SK-N-SH (cell line): Measurements from ENCODE around the gene LRP6. TPM values are rescaled to one million over a fixed set of nuclear protein-coding genes. Genes with fewer than 3 reads are reported as not detected.

Source experiments
- CTCF ChIA-PET: fragments of 300-600, 350-600 bp; formaldehyde crosslinking; extraction: SDS; loops from one replicate; lab custom pipeline; 2021; lab: Yijun Ruan, JAX
- POLR2A ChIA-PET: fragments of 350-600 bp; sonication (Branson Sonifier 250); formaldehyde crosslinking; extraction: SDS; loops from one replicate; lab custom pipeline; 2020; ENCODE audit warnings: antibody characterized with exemption, inconsistent platforms; lab: Yijun Ruan, JAX
- DNase-seq: peaks from one replicate; pipeline ENCODE4 v3.0.0; 2012
- H2AFZ ChIP-seq: fragments of 200-600 bp; sonication (generic); 2 replicates; pipeline ENCODE4 v1.8.1; 2016; ENCODE audit warnings: antibody characterized with exemption, mild to moderate bottlenecking, low read depth
- H3F3A ChIP-seq: fragments of 200-600 bp; sonication (generic); replicated peaks from 2 replicates; pipeline ENCODE3; 2016; ENCODE audit warnings: antibody characterized with exemption, mild to moderate bottlenecking; ENCODE audit not compliant: insufficient read depth
- H3K27ac ChIP-seq, 2 experiments: fragments of 200-500 bp in 1 of 2; fragments of 200-600 bp in 1 of 2; sonication (Bioruptor generic) in 1 of 2; sonication (generic), shearing (Covaris generic) in 1 of 2; 2 replicates each; pipeline versions ENCODE4 v1.5.1 to v1.6.1; 2014 to 2016; ENCODE audit warnings: low read depth in 2 of 2, inconsistent platforms in 1 of 2, low read length in 1 of 2, mild to moderate bottlenecking in 1 of 2, mixed read lengths in 1 of 2
- H3K27me3 ChIP-seq: fragments of 200-600 bp; sonication (generic), shearing (Covaris generic); 2 replicates; pipeline ENCODE4 v1.6.1; 2016; ENCODE audit warnings: mixed run types; ENCODE audit not compliant: insufficient read depth
- H3K36me3 ChIP-seq, 2 experiments: fragments of 200-500 bp in 1 of 2; fragments of 200-600 bp in 1 of 2; sonication (Bioruptor generic) in 1 of 2; sonication (generic) in 1 of 2; replicated peaks in 1 of 2; 2 replicates each; pipeline versions ENCODE3 to v1.5.1; 2014 to 2016; ENCODE audit warnings: low read length in 1 of 2, mild to moderate bottlenecking in 1 of 2; ENCODE audit not compliant: insufficient read depth in 2 of 2, control insufficient read depth in 1 of 2
- H3K4me1 ChIP-seq, 2 experiments: fragments of 200-500 bp in 1 of 2; fragments of 200-600 bp in 1 of 2; sonication (Bioruptor generic) in 1 of 2; sonication (generic), shearing (Covaris generic) in 1 of 2; 2 replicates each; pipeline versions ENCODE4 v1.5.1 to v1.6.1; 2014 to 2016; ENCODE audit warnings: low read depth in 1 of 2, low read length in 1 of 2, mixed run types in 1 of 2; ENCODE audit not compliant: insufficient read depth in 2 of 2, control insufficient read depth in 1 of 2
- H3K4me2 ChIP-seq: fragments of 200-600 bp; sonication (generic), shearing (Covaris generic); 2 replicates; pipeline ENCODE4 v1.6.1; 2017; ENCODE audit warnings: mixed run types
- H3K4me3 ChIP-seq, 2 experiments: fragments of 200-500 bp in 1 of 2; fragments of 200-600 bp in 1 of 2; sonication (Bioruptor generic) in 1 of 2; sonication (generic), shearing (Covaris generic) in 1 of 2; 2 replicates each; pipeline versions ENCODE4 v1.5.1 to v1.8.1; 2014 to 2016; ENCODE audit warnings: low read depth in 2 of 2, inconsistent platforms in 1 of 2, low read length in 1 of 2, mild to moderate bottlenecking in 1 of 2, mixed read lengths in 1 of 2, moderate library complexity in 1 of 2
- H3K79me2 ChIP-seq: fragments of 200-600 bp; sonication (generic); 2 replicates; pipeline ENCODE4 v1.8.1; 2017; ENCODE audit warnings: mild to moderate bottlenecking; ENCODE audit not compliant: insufficient read depth
- H3K9ac ChIP-seq: fragments of 200-600 bp; sonication (generic); 2 replicates; pipeline ENCODE4 v1.6.1; 2017; ENCODE audit warnings: mixed run types
- H3K9me2 ChIP-seq: fragments of 200-600 bp; sonication (generic); 2 replicates; pipeline ENCODE4 v1.6.1; 2017; ENCODE audit warnings: mixed run types
- H3K9me3 ChIP-seq: fragments of 200-600 bp; sonication (generic); 2 replicates; pipeline ENCODE4 v1.6.1; 2017; ENCODE audit warnings: mixed run types, mild to moderate bottlenecking, moderate library complexity
- H4K20me1 ChIP-seq: fragments of 200-600 bp; sonication (generic); 2 replicates; pipeline ENCODE4 v1.6.1; 2017; ENCODE audit warnings: mild to moderate bottlenecking, mixed run types; ENCODE audit not compliant: insufficient read depth
- FOSL2 ChIP-seq: IDR thresholded peaks from 2 replicates; pipeline ENCODE4 v1.4.0; 2012; ENCODE audit warnings: low read depth, mild to moderate bottlenecking, moderate library complexity, borderline replicate concordance
- GABPA ChIP-seq: IDR thresholded peaks from 2 replicates; pipeline ENCODE4 v1.4.0; 2012; ENCODE audit warnings: low read depth, mild to moderate bottlenecking
- GATA2 ChIP-seq: sonication (generic); formaldehyde crosslinking; IDR thresholded peaks from 2 replicates; pipeline ENCODE4 v1.5.0; 2020; ENCODE audit warnings: mild to moderate bottlenecking, missing genetic modification reagents
- MXI1 ChIP-seq: IDR thresholded peaks from 2 replicates; pipeline ENCODE4 v1.6.1; 2012; ENCODE audit warnings: mild to moderate bottlenecking, low read depth, low read length, improper control_type of control experiment
- SIN3A ChIP-seq: IDR thresholded peaks from 2 replicates; pipeline ENCODE4 v1.6.1; 2012; ENCODE audit warnings: low read depth, mild to moderate bottlenecking, low read length, moderate library complexity, borderline replicate concordance
- SMC3 ChIP-seq: IDR thresholded peaks from 2 replicates; pipeline ENCODE4 v1.6.1; 2012; ENCODE audit warnings: low read depth, low read length, improper control_type of control experiment
- WGBS: methylation state at CpG from one replicate; pipeline ENCODE4 v1.1.6; 2017; ENCODE audit warnings: low lambda C conversion rate; 5-methylcytosine and 5-hydroxymethylcytosine counted together
- polyA plus RNA-seq, 3 experiments: library from polyadenylated mRNA; depleted of rRNA; stranded (reverse); fragments of >200 nt; gene quantifications; 2 replicates each; pipeline ENCODE4 v1.2.3, GENCODE V29; 2012
- TF ChIP-seq, protein P1 (sequence below): fragments of 150-350 bp; IDR thresholded peaks from 2 replicates; pipeline ENCODE4 v1.6.1; 2016; ENCODE audit warnings: mild to moderate bottlenecking, low read depth, low read length
- TF ChIP-seq, protein P2 (sequence below): IDR thresholded peaks from 2 replicates; pipeline ENCODE4 v1.6.1; 2012; ENCODE audit warnings: mild to moderate bottlenecking, low read depth, low read length, moderate library complexity

Gene LRP6
- polyA plus RNA-seq, 1 of the 3 experiments (the other 2 are of a cell fraction) = 13.7 TPM

DNA sequence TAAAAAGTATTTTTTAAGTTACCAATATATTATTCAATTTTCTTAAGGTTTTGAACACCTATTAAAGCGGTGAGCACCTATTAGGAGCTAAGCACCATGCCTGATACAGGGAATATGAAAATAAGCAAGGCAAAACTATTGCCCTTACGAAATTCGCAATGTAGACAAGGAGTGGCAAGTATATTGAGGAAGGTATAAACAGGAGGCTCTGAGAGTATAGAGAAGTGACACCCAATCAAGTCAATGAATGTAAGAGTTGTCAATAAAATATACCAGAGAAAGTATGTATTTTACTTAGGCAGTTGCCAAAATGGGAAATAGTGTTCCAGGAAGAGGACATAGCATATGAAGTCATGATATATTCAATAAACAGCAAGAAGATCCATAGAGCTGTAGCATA, 57.2 kb downstream of the LRP6 start (continued):
- TF ChIP-seq, protein P1, sequence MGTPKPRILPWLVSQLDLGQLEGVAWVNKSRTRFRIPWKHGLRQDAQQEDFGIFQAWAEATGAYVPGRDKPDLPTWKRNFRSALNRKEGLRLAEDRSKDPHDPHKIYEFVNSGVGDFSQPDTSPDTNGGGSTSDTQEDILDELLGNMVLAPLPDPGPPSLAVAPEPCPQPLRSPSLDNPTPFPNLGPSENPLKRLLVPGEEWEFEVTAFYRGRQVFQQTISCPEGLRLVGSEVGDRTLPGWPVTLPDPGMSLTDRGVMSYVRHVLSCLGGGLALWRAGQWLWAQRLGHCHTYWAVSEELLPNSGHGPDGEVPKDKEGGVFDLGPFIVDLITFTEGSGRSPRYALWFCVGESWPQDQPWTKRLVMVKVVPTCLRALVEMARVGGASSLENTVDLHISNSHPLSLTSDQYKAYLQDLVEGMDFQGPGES = no peak
- TF ChIP-seq, protein P2, sequence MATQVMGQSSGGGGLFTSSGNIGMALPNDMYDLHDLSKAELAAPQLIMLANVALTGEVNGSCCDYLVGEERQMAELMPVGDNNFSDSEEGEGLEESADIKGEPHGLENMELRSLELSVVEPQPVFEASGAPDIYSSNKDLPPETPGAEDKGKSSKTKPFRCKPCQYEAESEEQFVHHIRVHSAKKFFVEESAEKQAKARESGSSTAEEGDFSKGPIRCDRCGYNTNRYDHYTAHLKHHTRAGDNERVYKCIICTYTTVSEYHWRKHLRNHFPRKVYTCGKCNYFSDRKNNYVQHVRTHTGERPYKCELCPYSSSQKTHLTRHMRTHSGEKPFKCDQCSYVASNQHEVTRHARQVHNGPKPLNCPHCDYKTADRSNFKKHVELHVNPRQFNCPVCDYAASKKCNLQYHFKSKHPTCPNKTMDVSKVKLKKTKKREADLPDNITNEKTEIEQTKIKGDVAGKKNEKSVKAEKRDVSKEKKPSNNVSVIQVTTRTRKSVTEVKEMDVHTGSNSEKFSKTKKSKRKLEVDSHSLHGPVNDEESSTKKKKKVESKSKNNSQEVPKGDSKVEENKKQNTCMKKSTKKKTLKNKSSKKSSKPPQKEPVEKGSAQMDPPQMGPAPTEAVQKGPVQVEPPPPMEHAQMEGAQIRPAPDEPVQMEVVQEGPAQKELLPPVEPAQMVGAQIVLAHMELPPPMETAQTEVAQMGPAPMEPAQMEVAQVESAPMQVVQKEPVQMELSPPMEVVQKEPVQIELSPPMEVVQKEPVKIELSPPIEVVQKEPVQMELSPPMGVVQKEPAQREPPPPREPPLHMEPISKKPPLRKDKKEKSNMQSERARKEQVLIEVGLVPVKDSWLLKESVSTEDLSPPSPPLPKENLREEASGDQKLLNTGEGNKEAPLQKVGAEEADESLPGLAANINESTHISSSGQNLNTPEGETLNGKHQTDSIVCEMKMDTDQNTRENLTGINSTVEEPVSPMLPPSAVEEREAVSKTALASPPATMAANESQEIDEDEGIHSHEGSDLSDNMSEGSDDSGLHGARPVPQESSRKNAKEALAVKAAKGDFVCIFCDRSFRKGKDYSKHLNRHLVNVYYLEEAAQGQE = no peak
- TF ChIP-seq GATA2 (CRISPR knock-in tag) (no peak), GABPA (no peak), SIN3A (no peak)
- TF ChIP-seq, all 33 proteins: peak for 0

DNA sequence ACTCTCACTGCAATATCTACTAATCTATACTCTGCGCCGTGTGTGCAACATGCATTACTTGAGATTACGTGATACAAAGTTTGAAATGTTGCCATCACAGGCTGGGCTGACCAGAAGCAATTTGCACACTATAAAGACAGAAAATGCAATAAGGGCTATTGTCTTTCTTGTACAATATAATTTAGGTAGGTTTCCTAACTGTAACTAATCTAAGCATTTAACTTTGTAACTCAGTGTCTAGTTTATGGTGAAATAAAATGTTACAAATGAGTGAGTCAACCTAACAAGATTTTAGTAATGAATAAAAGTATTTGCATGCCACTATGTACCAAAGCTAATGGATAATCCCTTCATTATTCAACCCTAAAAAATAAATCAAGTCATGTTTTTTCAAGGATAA, 57.8 kb downstream of the LRP6 start:
- Histone ChIP-seq H3K79me2 (peaks cover 93% of the 10 kb centered on the region), H3K9ac (no peak overlapping the region), H3F3A (peaks cover 8% of the 10 kb centered on the region), H3K36me3 (peaks cover 0 to 2% of the 10 kb centered on the region in 2 experiments), H3K4me2 (no peak overlapping the region), H3K9me3 (no peaks in the 10 kb centered on the region), H3K4me3 (no peak overlapping the region), H3K27me3 (no peaks in the 10 kb centered on the region), H2AFZ (no peak overlapping the region), H4K20me1 (peaks cover 6% of the 10 kb centered on the region; the same call in 1 of the 2 replicates)
- POLR2A ChIA-PET = no interaction called here
- no peak for DNase-seq
- TF ChIP-seq MXI1 (no peak), SIN3A (no peak)
- TF ChIP-seq, all 33 proteins: peak for 0
- WGBS = 82% methylated on average over 3 of the region's 3 CpGs
- peaks cover 0 to 19% of the 10 kb centered on the region in 2 experiments for H3K4me1 ChIP-seq
- no peaks in the 10 kb centered on the region for H3K9me2 ChIP-seq
- peak overlapping the region in 1 of 2 experiments; percentile 16; a peak in 2 of 4 replicates for H3K27ac ChIP-seq
- CTCF ChIA-PET = no interaction called here

DNA sequence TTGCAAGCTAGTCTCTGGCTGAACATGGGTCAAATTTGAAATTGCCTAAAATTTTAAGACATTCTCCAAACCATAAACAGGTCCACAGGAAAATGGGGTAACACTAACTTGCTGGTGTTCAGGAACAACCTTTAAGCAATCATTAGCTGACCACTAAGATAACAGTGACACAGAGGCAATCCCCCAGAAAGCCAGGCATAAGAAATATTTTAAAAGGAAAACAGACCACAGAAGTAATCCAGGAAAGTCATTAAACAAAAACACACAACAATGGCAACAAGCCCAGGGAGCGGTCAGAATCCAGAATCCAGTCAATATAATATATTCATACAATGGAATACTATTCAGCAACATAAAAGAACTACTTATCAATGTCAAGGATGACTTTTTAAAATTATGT, 59.1 kb downstream of the LRP6 start:
- Histone ChIP-seq H3K36me3 (peaks cover 0 to 2% of the 10 kb centered on the region in 2 experiments), H2AFZ (no peak overlapping the region), H3K9me3 (no peaks in the 10 kb centered on the region), H3K4me2 (no peak overlapping the region), H3K4me3 (no peak overlapping the region), H3K79me2 (peaks cover 92% of the 10 kb centered on the region), H3F3A (peaks cover 4% of the 10 kb centered on the region), H4K20me1 (peaks cover 6% of the 10 kb centered on the region; the same call in 1 of the 2 replicates), H3K9me2 (no peaks in the 10 kb centered on the region), H3K27me3 (no peaks in the 10 kb centered on the region), H3K4me1 (peaks cover 0 to 21% of the 10 kb centered on the region in 2 experiments; a peak in 3 of 4 replicates), H3K9ac (no peak overlapping the region), H3K27ac (no peak overlapping the region)
- ChIA-PET CTCF (no interaction called here), POLR2A (no interaction called here)
- TF ChIP-seq FOSL2 (no peak), SMC3 (no peak)
- WGBS = 100% methylated on average over 1 of the region's 1 CpG
- DNase-seq = no peak
